COR-L47 (cell line): ENCODE results near the gene BIRC7.
"Not testable (repeated sequence)": the region's sequence is repeated elsewhere in the genome, so short reads cannot be mapped to it uniquely, and the experiment has no call there.

Experiments
- DNase-seq: peaks from one replicate; lab custom pipeline; 2025; lab: John Stamatoyannopoulos, UW

The BIRC7 gene

DNA sequence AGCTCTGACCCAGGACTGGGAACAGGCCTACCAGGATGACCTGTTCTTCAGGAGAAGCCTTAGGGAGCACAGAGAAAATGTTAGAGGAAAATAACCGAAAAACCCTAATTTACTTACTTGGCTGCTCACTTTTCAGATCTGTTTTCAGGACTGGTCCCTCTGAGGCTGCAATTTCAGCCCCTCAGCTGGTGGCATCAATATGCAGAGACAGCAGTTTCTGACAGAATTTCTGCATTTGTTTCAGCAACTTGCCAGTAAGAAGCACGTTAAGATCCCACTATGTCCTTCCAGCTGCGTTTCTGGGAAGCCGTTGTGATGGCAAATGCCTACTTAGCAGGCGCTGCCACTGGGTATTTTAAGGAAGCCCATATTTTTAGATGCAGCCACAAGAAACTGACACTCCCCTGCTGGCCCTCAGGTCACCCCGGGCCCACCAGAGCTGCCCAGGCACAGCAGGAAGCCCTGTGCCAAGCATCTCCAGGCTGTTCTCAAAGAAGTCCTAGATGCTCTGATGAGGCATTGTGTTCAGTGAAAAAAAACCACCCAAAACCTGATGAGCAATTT, 27.3 kb upstream of the BIRC7 start:
- no peak for DNase-seq

DNA sequence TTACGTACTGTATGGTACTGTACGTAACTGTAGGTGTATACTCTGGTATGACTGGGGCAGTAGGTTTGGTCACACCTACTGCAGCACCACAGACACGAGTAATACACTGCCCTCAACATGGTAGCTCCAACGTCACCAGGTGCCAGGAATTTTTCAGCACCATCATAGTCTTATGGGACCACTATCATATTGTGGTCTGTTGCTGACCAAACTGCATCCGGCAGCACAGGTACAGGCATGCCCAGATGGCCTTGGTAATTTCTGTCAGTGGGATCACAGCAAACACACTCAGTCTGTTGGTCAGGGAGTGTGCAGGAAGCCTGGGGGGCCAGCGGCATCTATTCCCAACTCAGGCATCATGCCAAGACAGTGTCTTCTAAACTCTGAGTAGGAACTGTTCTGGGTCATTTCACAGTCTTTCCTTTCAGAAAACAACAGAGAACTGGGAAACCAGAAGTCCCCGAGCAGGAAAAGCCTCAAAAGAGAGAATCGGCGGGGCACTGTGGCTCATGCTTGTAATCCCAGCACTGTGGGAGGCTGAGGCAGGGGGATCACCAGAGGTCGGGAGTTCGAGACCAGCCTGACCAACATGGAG, 25.6 kb upstream of the BIRC7 start:
- no peak for DNase-seq

DNA sequence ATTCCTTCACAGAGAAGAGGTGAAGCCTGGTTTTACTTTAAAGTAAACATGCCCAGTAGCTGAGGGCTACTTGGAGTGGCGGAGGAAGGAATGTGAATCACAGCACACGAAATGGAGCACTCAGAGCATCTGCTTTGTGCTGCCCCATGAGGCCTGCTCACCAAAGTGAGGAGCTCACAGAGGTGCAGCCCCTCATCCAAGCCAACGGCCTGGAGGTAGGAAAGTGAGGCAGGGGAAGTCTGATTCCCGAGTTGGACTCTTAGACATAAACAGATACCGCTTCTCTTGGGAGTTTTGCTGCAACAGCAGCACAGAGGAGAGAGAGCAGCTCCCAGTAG, 23.3 kb upstream of the BIRC7 start:
- DNase-seq, result no peak

DNA sequence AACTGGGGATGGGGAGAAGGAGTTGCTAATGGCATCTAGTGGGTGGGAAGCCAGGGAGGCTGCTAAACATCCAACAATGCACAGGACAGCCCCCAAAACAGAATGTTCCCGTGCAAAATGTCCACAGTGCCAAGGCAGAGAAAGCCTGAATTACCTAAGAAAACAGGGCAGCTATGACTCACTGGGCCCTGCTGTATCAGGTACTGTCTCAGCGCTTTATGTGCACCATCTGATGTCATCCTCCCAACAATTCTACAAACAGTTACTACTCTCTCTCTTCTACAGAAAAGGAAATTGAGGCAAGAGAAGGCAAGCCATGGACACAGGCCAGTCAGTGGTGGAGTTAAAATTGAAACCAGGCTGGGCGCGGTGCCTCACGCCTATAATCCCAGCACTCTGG, 22.9 kb upstream of the BIRC7 start:
- no peak for DNase-seq

DNA sequence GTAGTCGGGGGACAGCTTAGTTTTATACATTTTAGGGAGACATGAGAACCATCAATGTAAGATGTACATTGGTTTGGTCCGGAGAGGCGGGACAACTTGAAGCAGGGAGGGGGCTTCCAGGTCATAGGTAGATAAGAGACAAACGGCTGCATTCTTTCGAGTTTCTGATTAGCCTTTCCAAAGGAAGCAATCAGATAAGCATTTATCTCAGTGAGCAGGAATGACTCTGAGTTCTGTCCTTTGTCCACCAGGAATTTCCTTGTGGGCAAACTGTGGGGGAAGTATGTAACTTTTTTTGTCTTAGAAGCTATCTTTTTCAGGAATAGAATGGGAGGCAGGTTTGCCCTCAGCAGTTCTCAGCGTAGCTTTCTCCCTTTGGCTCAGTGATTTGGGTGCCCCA, 21.2 kb upstream of the BIRC7 start:
- no peak for DNase-seq

DNA sequence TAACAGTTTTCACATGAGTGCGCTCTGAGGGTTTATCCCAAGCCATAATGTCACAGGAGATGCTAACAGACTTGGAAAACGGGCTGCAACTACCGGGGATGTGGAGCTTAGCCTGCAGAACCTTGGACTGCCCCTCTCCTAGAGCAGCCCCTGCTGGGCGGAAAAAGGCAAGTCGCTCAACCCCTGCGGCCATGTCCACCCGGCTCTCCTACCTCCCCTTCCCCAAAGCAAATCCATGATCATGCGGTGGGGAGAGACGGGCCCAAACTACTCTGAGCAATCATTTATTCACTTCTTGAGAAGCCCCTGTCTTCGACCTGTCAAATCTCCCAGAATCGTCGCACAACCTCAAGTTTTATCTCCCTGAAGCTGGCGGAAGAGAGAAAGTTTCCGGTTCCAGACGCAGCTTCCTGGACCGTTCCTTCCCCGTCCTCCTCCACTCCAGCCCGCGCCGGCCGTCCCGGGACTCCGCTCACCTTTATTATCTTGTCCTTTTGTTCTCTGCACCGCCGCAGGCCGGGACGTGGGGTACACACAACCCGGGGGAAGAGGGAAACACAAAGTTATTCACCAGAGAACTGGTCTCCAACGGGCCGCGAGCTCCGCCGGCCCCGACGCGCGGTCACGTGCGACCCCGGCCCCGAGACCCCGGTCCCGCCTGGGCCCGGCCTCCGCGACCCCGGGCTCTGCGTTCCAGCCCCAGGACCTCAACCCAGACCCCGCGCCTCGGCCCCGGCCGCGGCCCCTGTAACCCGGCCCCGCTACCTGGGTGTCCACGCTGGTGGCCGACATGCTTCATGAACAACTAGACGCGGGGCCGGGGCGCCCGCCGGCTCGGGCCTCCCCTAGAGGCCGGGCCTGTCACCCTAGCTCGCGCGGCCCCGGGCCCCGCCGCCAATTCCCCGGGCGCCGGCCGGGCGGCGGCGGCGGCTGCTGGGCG, 20.3 kb upstream of the BIRC7 start:
- DNase-seq, result peak; percentile 39

DNA sequence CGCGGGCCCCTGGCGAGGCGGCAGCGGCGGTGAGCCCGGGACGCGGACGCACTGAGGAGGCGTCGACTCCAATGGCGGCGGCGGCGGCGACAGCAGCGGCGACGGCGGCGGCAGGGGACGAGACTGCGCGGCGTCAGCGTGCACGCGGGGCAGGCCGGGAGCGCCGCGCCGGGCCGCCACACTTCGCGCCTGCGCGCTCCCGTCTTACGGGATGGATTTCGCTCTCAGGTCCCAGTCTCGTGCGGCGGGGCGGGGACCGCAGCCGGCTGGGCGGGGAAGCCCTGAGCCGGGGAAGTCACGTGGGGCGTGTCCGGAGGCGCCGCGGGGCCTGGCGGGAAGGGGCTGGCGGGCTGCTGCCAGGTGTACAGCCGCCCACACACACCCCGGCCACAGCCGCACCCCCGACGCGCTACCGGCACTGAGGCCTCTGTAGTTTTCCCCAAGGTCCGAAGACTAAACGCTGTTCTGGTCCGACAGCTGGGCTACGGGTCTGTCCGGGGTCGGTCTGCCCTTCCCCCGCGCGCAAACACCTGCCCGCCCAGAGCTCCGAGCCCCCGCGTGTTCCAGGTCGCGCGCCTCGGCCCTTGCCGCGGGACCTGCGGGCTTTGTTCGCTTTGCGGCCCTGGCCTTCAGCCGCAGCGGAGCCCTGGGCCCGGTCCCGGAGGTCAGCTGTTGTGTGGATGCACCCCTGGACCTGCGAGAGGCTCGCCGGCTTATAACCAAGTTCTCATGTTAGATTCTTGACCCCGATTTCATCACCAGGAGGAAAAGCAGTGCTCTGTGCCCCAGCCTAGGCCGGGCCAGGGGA, 19.5 kb upstream of the BIRC7 start, which contains the start of gene YTHDF1:
Gene YTHDF1, minus strand, starts transcription at position 91 of the 808 bp plus-strand sequence. CDS start 239 bp downstream, outside the sequence.
- DNase-seq, result peak; percentile 97

DNA sequence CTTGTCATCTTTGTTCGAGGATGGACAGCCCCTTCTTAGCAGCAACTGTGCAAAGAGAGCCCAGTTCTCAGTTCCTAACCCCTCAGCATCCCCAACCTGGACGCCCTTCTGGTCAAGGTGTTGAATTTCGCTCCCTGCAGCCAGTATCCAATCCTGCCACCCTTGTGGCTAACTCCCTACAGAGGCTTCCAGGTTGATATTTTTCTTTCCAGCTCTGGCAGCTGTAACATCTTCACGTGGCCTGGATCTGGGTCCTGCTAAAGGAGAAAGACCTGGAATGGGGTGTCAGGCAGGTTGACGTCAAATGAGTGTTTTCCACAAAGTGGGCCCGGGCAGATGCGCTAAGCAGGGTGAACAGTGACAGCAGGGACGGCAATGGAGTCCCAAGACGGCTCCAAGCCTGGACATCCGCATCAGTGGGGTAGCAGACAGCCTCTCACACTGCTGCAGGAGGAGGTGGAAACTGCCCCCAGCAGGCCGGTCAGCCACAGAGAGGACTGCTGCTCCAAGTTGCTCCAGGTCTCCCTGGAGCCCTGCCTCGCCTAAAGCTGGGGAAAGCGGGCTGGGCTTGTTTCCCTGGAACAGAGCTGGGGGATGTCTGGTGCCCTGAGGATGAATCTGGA, 18.7 kb upstream of the BIRC7 start:
- no peak for DNase-seq

DNA sequence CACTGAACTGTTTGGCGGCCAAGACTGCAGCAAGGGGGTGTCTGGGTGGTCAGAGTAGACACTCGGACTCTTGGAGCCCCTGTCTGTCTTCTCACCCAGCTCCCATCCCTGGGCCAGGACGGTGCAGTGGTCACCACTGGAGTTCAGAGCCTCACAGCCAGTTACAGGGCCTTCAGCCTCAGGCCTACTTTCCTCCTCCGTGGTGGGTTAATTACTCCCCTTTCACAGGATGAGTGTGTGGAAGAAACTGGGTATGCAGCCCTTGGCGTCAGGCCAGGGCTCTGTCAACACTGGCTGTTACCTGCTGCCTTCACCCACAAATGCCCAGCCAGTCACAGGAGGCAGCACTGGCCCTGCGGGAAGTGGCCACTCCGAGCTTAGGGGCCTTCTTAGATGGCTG, 18.0 kb upstream of the BIRC7 start:
- peak; percentile 91 for DNase-seq

DNA sequence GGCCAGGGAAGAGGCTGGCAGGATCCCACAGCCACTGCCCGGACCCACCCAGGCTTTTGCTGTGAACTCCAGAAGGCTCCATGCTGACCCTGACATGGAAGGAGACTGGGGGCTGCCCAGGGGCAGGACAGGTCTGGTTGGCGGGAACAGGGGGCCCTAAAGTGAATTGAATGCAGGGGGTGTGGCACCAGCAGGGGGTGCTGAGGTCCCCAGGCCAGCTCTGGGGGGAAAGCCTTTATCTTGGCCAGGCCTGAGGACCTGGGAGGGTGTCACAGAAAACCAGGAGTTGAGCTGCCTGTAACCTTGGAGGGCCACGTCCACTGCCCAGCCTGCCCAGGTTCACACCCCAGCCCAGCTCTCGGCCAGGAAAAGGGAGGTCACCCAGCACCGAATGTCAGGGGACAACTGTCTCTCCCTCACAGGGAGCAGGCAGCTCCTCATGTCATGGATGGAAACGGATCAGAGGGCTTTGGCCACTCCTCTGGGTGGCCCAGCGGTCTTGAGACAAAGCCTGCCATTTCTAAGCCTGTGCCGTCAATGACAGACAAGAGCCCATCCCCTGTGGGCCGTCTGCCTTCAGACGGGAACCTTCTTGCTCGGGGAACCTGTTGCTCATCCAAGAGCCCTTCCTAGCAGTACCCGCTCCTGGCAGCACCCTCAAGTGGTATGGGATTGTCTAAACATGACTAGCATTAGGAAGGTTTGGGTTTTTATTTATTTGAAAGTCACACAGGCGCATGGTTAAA, 16.8 kb upstream of the BIRC7 start:
- no peak for DNase-seq

DNA sequence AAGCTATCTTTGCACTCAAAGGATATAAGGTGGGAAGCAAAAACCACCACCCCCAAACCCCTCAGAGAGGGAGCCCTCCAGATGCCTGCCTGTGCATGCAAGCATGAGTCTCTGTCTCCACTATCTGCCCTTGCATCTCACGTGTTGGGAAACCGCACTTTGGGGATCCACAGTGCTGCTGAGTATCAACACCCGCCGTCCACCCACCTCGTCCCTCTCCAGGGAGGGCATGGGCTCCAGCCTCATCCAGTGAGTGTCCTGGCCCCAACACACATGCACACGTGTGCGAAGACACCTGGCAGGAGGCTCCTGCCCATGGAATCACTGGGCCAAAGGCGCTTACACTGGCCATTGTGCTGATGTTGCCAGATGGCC, 16.3 kb upstream of the BIRC7 start:
- DNase-seq, result no peak

DNA sequence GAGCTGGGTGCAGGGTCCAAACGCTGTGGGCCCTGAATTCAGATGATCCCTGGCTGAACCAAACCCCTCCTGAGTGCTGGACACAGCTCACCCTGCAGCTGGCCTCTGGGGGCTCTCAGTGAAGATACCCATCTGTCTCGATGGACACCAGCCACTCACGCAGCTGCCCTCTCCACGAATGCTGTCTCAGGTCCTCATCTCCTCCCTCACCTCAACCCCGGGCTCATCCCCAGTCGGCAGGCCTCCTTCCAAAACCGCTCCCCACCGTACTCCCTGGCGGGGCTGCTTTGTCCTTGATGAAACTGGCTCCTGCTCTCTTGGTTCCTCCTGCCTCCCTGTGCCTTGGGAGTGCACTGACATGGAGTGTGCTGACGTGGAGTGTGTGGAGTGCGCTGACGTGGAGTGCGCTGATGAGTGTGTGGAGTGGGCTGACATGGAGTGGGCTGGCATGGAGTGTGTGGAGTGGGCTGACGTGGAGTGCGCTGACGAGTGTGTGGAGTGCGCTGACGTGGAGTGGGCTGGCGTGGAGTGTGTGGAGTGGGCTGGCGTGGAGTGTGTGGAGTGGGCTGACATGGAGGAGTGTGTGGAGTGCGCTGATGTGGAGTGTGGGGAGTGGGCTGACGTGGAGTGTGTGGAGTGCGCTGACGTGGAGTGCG, 15.7 kb upstream of the BIRC7 start:
- DNase-seq, result no peak

DNA sequence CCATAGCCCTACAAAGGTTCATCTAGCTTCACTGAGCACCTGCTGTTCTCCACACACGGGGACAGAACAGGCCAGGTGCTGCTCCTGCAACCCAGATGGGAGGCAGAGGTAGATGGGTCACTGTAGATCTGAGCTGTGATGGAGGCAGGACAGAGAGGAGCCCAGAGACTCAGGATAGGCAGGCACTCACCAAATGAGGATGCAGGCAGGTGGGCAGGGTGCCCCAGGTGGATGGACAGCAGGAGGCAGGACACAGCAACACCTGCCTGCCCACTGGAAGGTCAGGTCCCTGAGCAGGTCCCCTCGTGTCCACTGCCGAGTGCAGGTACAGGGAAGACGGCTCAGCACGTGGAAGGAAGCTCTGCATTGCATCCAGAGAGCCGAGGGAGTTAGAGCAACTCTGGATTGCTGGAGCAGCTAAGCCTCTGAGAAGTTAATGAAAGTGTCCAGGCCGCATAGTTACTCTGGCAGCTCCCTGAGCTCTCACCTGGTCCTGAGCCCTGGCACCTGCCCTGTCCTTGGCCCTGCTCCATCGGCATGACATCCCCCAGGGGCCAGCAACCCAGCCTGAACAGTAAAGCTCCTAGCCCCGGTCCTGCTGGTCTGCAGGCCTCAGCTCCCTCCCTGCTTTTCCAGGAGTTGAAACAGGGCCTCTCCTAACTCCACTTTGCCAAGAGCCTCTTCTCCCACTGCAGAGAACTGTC, 14.9 kb upstream of the BIRC7 start:
- DNase-seq, result no peak

DNA sequence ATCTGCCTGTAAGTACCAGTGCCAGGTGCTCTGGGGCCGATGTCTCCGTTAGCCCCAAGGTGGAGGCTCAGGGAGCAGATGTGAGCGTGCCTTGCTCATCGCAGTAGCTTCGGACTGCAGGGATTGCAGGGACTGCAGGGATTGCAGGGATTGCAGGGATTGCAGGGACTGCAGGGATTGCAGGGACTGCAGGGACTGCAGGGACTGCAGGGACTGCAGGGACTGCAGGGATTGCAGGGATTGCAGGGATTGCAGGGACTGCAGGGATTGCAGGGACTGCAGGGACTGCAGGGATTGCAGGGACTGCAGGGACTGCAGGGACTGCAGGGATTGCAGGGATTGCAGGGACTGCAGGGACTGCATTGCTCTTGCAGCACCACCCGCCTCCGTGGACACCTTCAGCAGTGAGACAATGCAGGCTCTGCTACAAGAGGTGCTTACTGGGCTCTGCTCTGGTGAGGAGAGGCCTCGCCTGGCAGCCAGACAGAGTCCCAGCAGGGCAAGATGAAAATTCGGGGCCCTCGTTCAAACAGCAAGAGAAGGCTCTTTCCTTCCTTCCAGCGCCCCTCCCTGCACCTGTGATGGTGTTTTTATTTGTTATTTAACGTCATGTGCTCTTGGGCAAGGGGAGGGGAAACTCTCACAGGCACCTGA, 14.2 kb upstream of the BIRC7 start:
- not testable (repeated sequence) for DNase-seq

DNA sequence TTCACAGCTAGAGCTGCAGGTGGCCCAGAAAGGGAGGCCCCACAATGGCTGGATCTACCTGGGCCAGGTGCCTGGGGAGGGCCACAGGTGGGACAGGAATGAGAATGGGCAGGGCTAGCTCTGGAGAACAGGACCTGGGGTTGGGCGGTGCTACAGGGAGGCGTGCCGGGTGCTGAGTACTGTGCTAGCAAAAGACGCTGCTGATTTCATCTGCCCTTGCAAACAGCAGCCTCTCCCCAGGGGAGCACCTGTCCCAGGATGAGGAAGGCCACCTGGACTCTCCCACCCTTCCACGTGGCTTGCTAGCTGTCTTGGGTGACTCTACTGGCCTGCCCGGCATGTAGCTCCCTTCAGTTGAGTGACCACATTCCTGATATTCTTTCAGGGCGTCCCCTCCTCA, 13.2 kb upstream of the BIRC7 start:
- DNase-seq, result no peak

DNA sequence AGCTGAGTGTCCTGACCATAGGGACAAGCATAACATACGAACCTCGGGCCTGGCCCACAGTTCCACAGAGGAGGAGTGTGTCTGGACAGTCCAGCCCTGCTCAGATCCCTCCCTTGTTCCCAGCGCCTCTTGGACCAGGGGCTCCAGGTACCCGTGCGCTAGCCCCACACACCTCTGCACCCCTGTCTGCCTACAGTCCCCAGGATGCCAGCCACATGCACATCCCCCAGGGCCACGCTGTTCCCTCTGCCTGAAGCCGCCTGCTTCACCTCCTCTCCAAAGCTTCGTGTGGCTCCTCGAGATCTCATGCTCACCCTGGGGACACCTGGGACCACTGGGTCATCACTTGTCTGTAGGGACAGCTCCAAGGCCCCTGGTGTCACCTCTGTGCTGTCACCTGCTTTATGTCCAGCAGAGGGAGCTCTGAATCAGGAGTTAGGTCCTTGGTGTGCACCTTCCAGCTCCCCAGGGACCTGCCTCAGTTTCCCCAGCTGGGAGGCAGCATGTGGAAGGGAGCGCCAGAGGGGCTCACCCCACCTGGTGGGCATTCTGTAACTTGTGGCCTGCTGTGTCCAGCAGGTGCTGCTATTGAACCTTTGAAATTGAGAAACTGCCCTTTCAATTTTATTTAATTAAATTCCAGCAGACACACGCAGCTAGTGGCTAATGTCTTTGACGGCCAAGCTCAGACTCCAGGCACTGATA, 12.4 kb upstream of the BIRC7 start:
- DNase-seq, result no peak

DNA sequence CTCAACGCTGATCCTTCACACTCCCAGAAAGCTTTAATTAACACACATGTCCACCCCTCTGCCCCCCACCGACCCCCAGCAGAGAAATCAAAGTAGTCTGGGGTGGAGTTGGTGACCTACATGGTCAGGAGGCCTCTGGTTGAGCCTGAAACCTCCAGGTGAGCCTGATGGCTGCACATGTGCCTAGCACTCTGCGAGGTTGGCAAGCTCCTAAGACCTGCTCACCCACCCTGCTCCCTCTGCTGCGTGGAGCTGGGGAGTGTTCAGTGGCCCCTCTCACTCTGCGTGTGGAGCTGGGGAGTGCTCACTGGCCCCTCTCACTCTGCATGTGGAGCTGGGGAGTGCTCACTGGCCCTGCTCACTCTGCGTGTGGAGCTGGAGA, 11.9 kb upstream of the BIRC7 start:
- DNase-seq, result no peak

DNA sequence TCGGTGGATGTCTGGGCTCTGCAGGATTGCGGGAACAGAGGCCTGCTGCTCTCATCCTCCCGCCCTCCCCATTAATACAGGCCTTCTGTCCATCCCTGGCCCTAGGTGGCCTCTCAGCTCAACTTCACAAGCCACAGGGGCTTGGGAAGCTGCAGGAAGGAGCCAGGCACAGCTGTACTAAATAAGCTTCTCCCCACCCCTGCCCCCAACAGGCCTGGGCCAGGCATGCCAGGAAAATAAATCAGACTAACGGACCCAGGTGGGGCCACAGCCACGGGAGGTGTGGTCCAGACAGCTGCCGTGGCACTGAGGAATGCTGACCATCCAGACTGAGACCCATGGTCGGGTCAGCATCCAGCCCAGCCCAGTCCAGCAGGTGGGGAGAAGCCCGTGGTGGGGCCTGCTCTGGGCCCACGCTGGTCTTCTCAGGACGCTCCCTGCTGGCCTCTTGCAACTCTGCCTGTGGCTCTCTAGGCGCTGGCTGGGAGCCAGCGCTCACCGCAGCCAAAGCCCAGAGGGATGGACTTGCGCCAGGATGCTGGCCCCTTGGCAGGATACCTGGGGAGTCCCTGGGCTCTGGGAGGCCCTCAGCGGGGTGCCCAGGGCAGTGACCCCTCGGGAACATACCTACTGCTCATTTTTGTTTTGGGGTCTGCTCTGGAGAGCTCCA, 11.2 kb upstream of the BIRC7 start:
- DNase-seq, result peak; percentile 77
